Upper lobe of right lung (tissue), 1 donor: ENCODE data around the gene MXRA8. TPM values are rescaled to one million over a fixed set of nuclear protein-coding genes. Genes with fewer than 3 reads are reported as not detected.

Experiments
- ATAC-seq: fragments of 200-7000 bp; cut with Tn5 transposase; one replicate; pipeline ENCODE4 v1.9.1; 2020; ENCODE audit warnings: mild to moderate bottlenecking, moderate library complexity
- DNase-seq: peaks from one replicate; pipeline ENCODE4 v3.0.0-alpha.2; 2020
- H3K27ac ChIP-seq: fragments of 200-600 bp; one replicate; pipeline ENCODE4 v1.8.0; 2022
- H3K27me3 ChIP-seq: fragments of 200-600 bp; one replicate; pipeline ENCODE4 v1.8.0; 2022; ENCODE audit warnings: mild to moderate bottlenecking
- H3K36me3 ChIP-seq: fragments of 200-600 bp; one replicate; pipeline ENCODE4 v1.8.0; 2022
- H3K4me1 ChIP-seq: fragments of 200-600 bp; one replicate; pipeline ENCODE4 v1.8.0; 2022
- H3K4me3 ChIP-seq: fragments of 200-600 bp; one replicate; pipeline ENCODE4 v1.8.0; 2022; ENCODE audit warnings: mild to moderate bottlenecking
- H3K9me3 ChIP-seq: fragments of 200-600 bp; one replicate; pipeline ENCODE4 v1.8.0; 2022
- CTCF ChIP-seq: fragments of 200-600 bp; IDR thresholded peaks from one replicate; pipeline ENCODE4 v1.8.0; 2022; ENCODE audit warnings: antibody characterized with exemption
- intact Hi-C: fragments of 100-400 bp; cut with DNase I; formaldehyde crosslinking; loops from one replicate; pipeline ENCODE4 v1.11.0; 2022
- total RNA-seq: library from RNA; stranded (reverse); fragmentation: NEBNext Ultra II Directional; extraction: Animal tissue kit (Norgen Biotek cat#: 25700); gene quantifications from one replicate; pipeline ENCODE4 v1.2.1, GENCODE V29; 2021
- donor health status: DM: no; HTN: yes; CAD: no; lungs with severe emphysema.

MXRA8 gene
- total RNA-seq, 1 donor from 2014 or later, result 66.3 TPM

GRCh38 chr1:1345860-1346500 is 12.4 kb downstream of the MXRA8 start:
- DNase-seq (no peak), ATAC-seq (no peak)
- no peak for TF ChIP-seq CTCF
- Histone ChIP-seq H3K27ac (peak overlapping the region; percentile 58), H3K4me3 (no peak overlapping the region), H3K27me3 (no peaks in the 10 kb centered on the region), H3K36me3 (no peaks in the 10 kb centered on the region), H3K9me3 (no peaks in the 10 kb centered on the region), H3K4me1 (peaks cover 26% of the 10 kb centered on the region)
- intact Hi-C loops, result no loop called here

- ATAC-seq (peak; percentile 4), DNase-seq (no peak)
- H3K27ac ChIP-seq, result peak overlapping the region; percentile 58
- H3K9me3 ChIP-seq, result no peaks in the 10 kb centered on the region
- intact Hi-C loops, result no loop called here
- H3K4me1 ChIP-seq, result peaks cover 26% of the 10 kb centered on the region
- H3K4me3 ChIP-seq, result no peak overlapping the region
- no peaks in the 10 kb centered on the region for H3K27me3 ChIP-seq
- TF ChIP-seq CTCF, result no peak
- no peaks in the 10 kb centered on the region for H3K36me3 ChIP-seq
These were observed 13.0 kb downstream of the MXRA8 start for GRCh38 chr1:1345384-1345783.

GRCh38 chr1:1344655-1345361 is 13.5 kb downstream of the MXRA8 start:
- H3K4me3 ChIP-seq, result no peak overlapping the region
- DNase-seq, result no peak
- H3K4me1 ChIP-seq, result peaks cover 26% of the 10 kb centered on the region
- intact Hi-C loops, result no loop called here
- peak; percentile 35 for TF ChIP-seq CTCF
- H3K9me3 ChIP-seq, result no peaks in the 10 kb centered on the region
- peak overlapping the region; percentile 58 for H3K27ac ChIP-seq
- no peaks in the 10 kb centered on the region for H3K27me3 ChIP-seq
- peak; percentile 13 for ATAC-seq
- no peaks in the 10 kb centered on the region for H3K36me3 ChIP-seq

- DNase-seq, result no peak
- H3K9me3 ChIP-seq, result no peaks in the 10 kb centered on the region
- intact Hi-C loops, result no loop called here
- no peak overlapping the region for H3K27ac ChIP-seq
- TF ChIP-seq CTCF, result no peak
- peaks cover 26% of the 10 kb centered on the region for H3K4me1 ChIP-seq
- no peaks in the 10 kb centered on the region for H3K27me3 ChIP-seq
- no peak overlapping the region for H3K4me3 ChIP-seq
- peaks cover 3% of the 10 kb centered on the region for H3K36me3 ChIP-seq
- no peak for ATAC-seq
These were observed 14.4 kb downstream of the MXRA8 start for GRCh38 chr1:1343811-1344421.

- Histone ChIP-seq H3K4me3 (no peak overlapping the region), H3K36me3 (peaks cover 13% of the 10 kb centered on the region), H3K27ac (no peak overlapping the region), H3K9me3 (no peaks in the 10 kb centered on the region), H3K27me3 (no peaks in the 10 kb centered on the region), H3K4me1 (peaks cover 20% of the 10 kb centered on the region)
- intact Hi-C loops, result no loop called here
- no peak for TF ChIP-seq CTCF
- no peak for ATAC-seq
- DNase-seq, result no peak
These were observed 15.7 kb downstream of the MXRA8 start for GRCh38 chr1:1342584-1343115.
